ENCODE measurements around the gene SLC22A23.

SLC22A23 gene

DNA sequence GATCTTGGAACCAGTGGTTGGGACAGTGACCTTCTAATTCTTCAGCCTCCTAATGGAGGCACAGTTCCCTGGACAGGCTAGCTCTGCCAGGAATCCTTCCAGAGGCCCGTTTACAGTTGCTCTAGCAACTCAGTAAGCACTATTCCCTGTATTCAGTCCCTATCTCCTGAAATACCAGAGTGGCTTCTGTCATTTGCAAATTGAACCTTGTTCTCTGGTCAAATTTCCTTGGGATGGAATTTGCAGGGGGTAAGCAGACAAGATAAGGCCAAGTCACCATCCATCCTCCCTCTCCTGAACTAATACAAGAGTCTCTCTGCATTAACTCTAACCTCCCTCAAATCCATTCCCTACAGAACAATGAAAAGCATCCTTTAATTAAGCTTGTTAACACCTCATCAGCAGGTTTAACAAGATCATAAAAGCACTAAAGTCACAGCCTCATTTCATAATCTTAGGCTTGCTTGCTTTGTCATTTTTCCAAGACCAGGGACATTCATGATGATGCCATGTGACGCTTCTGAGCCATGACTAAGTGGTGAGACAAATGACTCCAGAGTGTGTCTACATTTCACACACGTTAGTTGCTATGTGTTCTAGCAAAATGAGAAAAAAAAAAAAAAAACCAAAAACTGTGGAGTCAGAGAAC is 37.1 kb downstream of the SLC22A23 start:
- no peak for DNase-seq

DNA sequence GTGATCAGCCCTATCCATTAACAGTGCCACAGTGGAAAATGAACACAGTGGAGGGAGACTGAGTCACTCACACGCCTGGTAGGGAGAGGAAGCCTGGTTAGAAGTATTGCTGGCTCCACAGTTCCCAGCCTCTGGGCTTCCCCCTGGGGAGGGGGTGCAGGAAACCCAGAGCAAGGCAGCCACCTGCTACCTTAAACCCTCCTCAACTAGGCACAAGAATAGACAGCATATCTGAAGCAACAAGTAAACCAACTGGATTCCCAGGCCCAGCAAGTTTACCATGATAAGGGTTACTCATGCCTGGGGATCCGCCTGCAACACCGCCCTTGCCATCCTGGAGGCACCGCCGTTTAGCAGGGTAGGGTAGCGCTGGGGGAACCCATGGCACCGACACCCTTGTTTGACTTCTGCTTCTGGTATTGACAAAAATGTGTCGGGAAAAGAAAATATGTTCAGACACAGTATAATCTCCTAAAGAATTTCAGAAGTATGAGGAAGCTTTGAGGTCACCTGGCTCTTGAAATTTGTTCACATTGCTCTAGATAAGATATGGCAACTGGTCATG is 38.3 kb downstream of the SLC22A23 start:
- DNase-seq, result no peak

DNA sequence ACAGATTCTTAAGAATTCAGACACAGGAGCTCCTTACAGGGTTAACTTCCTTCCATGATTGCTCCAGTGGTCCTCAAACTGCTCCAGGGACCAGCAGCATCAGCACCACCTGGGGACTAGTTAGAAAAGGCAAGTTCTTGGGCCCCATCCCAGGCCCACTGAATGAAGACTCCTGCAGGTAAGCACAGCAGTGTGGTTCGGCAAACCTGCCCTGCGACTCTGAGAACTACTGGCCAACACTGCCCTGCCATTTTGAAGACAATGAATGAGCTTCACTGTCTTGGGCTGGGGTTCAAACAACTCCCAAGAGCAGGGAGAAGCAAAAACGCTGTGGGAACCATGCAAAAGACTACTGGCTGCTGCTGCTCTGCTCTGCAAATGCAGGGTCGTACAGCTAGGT is 39.4 kb downstream of the SLC22A23 start:
- no peak for DNase-seq

DNA sequence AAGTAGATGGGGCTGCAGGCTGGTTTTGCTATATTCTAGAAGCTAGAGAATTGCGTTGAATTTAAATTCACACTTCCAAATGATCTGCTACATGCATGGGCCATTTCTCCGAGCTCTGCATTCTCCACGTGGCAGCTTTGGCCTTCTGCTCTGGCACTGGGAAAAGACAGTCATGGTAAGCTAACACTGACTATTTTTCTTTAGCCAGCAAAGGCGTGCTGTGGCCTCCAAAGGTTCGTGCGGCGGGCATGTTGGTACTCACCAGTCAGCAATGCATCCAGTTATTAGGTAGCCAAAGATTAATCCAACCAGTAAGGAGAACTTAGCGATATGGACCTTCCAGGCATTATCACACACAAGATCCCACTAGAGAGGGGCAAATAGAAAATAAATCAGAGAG is 41.4 kb downstream of the SLC22A23 start:
- DNase-seq, result no peak

DNA sequence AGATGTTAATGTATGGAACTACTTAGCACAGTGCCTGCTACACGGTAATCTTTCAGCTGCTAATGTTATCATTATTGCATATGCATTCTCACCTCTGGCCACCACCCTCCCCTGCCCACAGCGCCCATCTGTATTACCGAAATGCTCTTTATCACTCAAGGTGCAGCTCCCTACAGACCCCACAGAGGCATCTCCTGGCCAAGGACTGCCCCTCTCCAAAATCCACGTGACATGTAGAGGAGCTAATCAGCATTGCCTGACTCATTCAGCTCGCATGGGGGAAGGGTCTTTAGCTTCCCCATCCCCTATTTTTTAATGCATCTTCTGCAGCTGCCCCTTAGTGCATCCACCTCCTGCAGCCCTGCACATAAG is 41.8 kb downstream of the SLC22A23 start:
- no peak for DNase-seq

DNA sequence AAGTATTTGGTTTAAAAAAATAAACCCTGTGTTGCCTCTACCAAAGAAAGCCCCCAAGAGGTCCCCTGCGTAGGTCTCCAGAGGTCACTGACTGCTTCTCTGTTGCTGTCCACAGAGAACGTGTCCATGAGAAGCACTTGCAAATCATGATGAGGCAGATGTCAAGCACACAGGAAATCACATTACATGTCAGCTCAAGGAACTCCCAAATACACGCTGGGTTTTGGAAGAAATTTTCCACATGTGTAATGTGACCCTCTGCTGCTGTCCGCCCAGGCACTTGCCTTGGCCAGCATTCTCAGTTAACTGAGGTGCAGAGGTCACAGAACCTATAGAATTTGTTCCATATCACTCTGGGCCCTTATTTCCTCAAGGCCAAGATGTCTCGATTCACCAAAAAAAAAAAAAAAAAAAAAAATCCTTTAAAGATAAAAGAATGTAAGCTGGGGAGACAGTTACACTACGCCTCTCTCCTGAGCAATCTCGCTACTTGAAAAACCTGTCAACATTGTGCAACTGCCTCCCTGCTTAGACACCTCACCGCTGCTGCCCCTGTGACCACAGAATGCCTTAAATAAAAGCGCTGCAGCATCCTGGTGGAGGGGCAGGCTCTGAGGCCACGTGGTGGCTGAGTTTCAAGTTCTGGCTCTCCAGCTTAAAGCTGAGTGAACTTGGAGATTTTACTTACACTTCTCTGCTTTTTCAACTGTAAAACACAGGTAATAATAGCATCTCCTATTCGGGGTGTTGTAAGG is 42.3 kb downstream of the SLC22A23 start:
- DNase-seq, result no peak

DNA sequence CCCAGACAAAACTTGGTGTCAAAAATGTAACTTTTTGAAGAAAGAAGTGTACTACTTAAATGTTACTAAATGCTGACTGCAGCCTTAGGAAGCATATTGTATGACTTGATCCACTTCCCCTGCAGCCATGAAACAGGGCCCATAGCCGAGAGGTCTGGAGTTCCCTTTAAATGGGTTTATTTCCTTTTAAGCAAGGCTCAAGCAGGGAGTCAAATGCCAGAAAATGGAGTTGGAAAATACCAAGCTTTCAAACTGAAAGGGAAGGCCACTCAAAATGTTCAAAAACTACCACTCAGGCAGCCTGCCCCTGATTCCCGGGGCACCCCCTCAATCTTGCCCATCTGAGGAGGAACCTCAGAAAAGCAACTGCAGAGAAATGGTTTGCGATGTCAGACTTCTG is 43.3 kb downstream of the SLC22A23 start:
- DNase-seq, result no peak

DNA sequence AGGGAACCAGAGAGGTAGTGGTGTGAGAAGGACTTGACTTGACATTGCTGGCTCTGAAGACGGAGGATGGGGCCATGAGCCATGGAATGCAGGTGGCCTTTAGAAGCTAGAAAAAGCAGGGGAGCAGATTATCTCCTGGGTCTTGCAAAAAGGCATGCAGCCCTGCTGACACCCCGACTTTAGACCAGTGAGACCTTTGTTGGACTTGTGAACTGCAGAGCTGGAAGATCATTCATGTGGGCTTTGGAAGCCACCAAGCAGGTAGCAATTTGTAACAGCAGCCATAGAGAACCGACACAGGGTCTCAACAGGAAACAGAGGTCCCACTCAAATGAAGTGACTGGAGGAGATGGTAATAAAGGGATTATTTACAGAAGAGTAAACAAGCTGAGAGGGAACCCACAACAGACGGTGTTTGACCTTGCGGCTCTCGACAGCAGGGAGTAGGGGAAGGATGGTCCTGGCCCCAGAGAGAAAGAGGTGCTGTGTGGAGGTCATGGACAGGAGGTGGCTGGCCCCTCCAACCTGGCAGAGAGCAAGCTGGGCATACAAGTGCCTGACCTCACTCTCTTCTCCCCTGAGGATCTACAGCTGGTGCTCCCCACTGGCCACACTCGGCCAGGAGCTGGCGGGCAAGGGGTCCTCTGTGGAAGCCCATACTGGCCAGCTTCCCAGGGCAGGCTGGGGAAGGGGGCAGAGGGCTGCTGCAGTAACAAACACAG is 43.9 kb downstream of the SLC22A23 start:
- no peak for DNase-seq

DNA sequence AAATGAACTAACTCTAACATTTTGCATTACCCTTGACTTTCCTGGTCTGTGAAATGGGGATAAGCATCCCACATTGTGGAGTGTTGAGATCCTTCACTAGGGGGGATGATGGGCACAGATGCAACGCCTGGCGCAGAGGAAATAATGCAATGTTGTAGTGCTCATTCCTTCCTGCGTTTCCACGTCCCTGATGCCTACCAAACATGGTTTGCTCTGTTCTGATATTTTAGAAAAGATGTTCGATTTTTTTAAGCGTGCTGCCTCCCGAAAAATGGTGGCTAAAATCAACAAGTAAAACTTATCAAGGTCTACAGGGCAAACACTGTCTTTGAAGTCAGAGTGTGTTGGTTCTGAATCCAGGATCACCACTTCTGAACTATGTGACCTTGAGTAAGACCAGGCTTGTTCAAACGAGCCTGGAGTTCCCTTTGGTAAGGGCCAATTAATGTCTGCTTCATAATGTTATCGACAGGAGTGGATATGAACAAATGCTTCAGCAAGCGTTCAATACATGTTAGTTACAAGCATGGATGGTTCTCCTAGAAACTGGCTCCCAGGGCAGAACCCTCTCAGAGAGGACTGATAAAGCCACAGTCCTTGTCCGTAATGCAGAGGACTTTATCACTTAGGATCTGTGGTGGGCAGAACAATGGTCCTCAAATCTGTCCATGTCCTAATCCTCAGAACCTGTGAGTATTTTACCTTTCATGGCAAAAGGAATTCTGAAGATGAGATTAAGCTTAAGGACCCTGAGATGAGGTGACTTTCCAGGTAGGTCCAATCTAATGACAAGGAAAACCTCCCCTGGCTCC is 44.7 kb downstream of the SLC22A23 start:
- no peak for DNase-seq

DNA sequence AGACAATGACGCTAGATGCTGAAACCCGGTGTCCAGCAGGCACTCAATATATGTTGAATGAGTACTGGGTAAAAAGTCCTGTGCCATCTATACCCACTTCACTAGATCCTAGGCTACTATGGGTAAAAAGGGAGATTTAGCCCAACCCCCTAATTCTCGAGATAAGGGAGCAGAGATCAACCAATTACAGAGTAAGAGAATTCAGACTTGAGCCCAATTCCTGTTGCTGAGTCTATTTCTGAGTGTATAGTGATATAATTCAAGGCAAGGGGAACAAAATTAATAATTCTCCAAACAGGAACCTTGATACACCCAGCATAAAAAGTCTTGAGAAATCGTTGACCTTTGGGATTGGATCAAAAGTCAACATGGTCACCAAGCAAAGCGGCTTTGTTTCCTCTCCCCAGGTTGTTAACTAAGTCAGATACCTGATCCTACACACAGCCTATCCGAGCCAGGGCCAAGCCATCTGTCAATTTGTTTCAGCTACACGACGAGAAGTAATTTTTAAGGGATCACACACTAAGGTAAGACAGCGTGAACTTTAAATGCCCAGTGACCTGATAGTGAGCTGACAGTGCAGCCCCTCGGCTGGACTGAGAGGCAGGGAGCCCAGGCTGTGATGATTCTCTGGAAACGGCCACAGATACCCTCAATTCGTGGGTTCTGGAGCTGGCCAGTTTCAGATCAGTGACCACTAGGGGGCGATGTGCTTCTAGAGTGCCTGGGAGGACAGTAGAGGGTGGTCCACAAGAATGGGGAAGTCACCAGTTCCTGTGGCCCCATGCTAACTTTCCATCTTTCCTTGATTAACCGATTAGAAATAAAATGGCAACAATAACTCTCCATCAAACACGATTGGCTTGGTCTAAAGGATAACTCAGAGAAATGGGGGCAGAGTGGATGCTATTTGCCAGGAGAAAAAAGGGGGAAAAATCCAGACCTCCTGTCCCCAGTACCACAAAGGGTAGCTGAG is 46.2 kb downstream of the SLC22A23 start:
- DNase-seq, result no peak

DNA sequence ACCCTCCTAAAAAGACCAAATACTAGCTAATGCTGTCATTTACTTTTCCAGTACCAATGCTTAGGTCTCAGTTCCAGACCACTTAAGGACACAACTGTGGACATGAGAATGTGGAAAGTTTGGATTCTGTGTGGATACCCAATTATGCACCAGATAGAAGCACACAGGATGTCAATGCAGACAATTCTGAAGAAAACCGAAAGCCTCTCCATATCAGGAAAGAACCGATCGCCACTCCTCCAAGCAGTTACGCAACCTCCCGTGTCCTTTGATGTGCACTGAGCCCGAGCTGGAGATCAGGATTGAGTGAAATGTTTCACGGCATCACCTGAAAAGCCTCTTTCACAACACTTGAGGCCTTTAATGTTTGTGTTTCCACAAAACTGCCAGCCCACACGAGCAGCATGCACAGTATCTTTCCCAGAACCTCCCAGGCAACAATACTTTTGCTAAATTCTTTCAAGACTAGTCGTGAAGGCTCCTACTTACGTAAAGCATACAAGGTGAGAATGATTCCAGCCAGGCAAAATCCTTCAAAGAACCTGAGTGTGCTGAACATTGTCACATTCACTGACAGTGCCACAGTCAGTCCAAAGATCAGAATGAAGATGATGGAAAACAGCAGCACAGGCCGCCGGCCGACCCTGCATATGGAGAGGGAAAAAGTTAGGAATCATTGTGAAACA is 47.0 kb downstream of the SLC22A23 start:
- no peak for DNase-seq

DNA sequence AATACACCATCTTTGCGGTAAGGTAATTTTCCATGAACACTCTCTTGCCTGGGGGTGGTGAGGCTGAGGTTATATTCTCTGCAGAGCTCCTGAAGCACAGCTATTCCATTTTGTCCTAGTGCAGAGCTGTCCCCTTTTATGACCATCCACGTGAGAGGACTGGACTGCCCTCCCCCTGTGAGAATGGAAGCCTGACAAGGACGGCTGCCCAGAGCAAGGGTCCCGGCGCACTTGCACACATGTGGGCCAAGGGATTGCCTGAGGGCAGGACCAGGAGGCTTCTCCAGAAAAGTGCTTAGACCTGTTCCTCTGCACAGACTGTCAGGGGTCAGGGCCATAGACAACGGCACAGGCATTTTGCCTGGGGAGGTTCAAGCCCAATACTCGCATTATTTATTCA is 48.2 kb downstream of the SLC22A23 start:
- no peak for DNase-seq

DNA sequence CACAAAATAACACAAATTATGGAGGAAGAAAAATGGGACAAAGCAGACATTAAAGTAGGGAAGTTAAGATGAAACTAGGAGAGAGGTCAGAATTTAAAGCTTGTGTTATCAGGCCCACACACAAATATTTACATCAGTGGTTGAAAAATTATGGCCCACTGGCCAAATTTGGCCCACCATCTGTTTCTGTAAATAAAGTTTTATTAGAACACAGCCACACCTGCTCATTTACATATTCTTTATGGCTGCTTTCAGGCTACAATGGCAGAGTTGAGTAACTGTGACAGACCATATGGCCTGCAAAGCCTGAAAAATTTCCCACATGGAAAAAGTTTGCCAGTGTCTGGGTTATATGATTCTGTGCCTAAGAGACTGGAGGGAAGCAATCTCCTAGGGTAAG is 49.0 kb downstream of the SLC22A23 start:
- DNase-seq, result no peak

DNA sequence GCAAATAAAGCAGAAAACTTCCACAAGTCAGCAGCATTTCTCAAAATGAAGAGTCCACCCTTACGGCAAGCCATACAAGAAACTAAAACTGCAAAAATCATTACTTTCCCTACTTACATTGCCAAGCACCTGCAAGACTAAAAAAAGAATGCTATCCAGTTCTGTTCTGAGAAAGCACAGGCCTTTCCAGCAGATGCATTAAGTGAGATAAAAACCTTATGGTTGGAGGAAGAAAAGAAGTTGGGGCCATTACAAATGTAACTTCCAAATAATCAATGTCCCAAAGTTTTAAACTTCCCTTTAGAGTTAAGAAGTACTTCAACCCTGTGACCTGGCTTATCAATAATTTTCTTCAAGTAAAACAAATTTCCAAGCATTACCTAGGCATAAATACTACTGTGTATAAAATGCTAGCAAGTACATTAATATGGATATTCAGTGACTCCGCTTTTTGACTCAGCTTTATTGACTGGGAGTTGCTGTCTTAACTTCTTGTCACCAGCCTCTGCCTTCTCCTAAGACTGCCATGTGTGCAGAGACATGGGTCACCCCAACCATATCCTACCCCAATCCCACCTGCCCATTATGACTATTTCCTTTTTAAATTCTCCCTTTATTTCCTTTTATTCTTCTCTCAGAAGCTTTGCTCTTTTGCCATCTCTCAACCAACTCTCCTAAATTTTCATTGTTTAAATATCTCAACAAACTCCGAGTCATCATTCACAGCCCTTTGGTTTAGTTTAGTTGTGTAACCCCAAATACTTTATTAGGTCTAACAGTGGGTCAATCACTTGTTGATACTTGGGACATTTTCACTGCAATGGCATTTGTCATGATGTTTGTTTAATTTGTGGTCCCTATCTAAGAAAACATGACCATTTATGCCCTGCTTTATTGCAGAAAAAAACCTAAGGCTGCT is 49.7 kb downstream of the SLC22A23 start:
- DNase-seq, result no peak

DNA sequence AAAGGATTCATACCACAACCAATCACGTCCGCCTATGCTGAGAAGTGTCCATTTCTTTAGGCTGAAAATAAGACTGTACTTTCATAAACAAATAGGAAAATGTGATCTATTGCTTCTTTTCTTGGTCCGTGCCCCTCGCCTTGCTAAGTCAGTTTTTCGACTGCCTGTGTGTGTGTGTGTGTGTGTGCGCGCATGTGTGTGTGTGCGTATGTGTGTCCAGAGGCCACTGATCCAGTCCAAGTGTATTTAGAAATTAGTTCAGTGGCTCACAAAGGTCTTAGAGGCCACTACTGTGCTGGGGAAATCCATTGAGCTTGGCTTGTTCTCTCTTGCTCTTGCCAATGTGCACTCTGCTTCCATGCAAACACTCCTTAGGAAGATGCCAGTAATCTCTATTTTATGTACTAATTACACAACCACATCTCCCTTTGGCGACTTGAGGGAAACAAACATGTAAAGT is 50.5 kb downstream of the SLC22A23 start:
- DNase-seq, result no peak

DNA sequence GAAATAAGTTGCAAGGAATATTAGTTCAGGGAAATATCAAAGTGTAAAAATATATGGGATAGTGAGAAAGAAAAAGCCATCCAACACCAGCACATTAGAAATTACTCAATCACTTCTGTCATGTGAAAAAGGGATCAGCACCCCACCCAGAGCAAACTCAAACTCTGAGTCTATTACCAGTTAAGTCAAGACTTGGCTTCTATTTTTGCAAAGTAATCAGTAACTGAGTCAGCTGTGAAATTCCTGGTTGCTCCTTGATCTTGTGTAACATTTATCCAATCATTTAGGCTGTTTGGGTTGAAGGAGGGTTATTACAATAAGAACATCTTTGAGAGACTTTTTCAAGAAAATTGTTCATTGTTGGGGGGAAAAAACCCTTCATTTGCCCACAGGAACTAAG is 51.2 kb downstream of the SLC22A23 start:
- DNase-seq, result no peak

DNA sequence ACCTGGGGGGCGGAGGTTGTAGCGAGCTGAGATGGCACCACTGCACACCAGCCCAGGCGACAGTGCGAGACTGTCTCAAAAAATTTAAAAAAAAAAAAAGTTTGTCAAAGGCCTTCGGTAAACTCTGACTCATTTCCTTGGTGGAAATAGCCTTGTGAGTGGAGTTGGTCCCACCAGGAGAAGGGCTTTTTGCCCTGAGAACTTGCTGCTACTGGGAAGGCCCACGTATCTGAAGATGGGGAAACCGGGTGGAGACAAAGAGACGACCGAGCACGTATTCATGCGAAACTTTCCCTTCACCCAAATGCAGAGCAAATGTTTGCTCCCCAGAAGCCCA is 51.7 kb downstream of the SLC22A23 start:
- no peak for DNase-seq

DNA sequence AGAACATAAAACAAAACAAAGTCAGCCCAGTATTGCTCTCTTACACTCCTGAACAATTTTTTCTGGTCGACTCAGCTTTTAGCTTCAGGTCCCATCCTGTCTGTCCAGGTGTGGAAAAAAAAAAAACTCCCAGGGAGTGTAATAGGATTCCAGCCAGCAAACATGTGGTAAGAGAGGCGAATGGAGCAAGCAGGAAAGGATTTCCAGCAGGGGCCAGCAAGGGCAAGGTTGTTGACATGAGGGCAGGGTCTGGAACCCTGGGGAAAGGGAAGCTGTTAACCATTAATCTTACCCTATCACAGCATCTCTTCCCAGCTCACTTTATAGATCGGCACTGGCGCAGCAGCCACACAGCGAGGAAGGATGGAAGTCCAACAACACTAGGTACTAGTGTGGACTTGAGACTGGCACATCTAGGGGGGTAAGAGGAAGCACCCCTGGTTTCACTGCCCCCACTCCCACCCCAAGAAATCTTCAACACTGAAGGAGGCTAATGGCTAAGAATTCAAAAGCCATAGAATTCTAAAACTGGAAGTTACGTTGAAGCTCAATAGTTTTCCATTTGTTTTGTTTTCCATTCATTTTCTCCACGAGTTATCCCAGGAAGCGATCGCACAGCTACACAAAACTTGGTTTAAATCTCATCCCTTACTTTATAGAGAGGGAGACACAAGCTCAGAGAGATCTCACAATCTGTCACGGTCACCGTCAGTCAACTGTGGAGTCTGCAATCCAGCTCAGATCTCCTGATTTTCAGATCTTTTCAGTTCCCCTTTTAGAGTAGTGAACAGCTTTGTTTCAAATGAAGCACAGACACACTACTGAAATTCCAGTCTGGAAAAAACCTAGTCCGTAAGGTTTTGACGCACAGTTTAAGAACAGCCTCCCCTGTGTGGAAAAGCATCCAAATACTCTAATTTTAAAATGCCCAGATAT is 53.3 kb downstream of the SLC22A23 start:
- DNase-seq, result no peak

Measured in NCI-H2081 treated with DMSO at 0.1 percent for 48 hours (cell line).